HG03095 (cell line): Measurements from ENCODE around the gene KDSR.

ENCODE experiments used
- ATAC-seq: cut with Tn5 transposase; IDR thresholded peaks from one replicate; pipeline ENCODE4 v1.9.1; 2021; ENCODE audit warnings: moderate library complexity; ENCODE audit not compliant: unreplicated experiment

KDSR gene

GRCh38 chr18:63286926-63287325 lies 80.1 kb downstream of the KDSR start:
- ATAC-seq: no peak

GRCh38 chr18:63284827-63285733 lies 81.9 kb downstream of the KDSR start:
- peak; percentile 94 for ATAC-seq

GRCh38 chr18:63284173-63284799 lies 82.7 kb downstream of the KDSR start:
- no peak for ATAC-seq

GRCh38 chr18:63283305-63284094 lies 83.5 kb downstream of the KDSR start:
- ATAC-seq: no peak

- ATAC-seq: no peak
These were observed 84.2 kb downstream of the KDSR start for GRCh38 chr18:63282793-63283192.
